GM19397 (cell line): ENCODE measurements around the gene CTNNA3.
"Not testable (repeated sequence)": the region's sequence is repeated elsewhere in the genome, so short reads cannot be mapped to it uniquely, and the experiment has no call there.

Experiments
- ATAC-seq: cut with Tn5 transposase; IDR thresholded peaks from one replicate; pipeline ENCODE4 v1.9.1; 2021; ENCODE audit warnings: mild to moderate bottlenecking, moderate library complexity; ENCODE audit not compliant: unreplicated experiment

Gene CTNNA3

GRCh38 chr10:66483966-66484365 is 1212.0 kb downstream of the CTNNA3 start:
- ATAC-seq = no peak

GRCh38 chr10:66472156-66472555 is 1223.8 kb downstream of the CTNNA3 start:
- ATAC-seq = no peak

DNA sequence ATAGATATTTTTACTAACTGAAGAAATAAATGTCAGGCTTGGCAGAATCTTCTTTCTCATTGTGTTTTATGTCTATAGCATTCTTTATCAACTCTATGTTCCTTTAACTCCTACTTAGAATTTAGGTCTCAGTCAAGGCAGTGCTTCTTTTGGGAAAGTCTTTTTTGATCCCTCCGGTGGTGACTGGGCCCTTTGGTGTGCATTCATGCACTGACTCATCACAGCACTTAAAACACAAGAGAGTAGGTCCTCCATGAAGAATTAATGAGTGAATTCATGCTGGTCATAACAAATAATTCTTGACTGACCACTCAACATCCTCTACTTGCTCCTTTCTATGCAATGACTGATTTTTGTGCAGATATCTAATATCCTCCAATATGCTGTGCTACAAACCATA is 1229.0 kb downstream of the CTNNA3 start:
- ATAC-seq = no peak

DNA sequence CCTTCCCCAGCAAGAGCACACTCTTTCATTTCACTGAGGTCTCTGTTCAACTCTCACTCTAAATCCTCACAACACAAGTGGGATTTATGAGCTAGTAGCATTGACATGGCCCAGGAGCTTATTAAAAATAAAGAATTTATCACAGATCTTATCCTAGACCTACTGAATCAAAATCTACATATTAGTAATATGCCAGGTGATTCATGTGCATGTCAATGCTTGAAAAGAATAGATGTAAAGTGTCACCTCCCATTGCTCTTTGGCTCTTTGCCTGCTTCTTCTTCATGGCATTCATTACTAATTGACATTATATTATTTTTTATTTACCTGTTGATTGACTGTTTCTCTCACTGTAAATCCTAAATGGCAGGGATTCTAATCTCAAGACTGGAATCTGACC is 1229.4 kb downstream of the CTNNA3 start:
- no peak for ATAC-seq

DNA sequence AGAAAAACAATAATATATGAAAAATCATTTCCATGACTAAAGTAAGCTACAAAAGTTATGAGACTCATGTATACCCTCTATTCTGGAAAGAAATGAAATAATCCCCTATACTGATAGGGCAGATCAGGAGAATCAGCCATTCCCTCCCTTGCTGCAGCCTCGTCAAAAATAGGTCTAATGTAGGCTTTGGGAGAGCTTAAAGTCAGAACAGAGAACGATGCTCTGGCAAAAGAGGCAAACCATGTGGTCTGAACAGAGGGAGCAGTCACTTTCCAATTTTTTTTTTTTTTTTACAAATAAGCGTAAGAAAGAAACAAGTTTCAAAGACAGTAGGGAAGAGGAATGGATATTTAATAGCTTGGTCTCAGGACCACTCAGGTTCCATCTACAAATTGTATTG is 1232.4 kb downstream of the CTNNA3 start:
- ATAC-seq = no peak

DNA sequence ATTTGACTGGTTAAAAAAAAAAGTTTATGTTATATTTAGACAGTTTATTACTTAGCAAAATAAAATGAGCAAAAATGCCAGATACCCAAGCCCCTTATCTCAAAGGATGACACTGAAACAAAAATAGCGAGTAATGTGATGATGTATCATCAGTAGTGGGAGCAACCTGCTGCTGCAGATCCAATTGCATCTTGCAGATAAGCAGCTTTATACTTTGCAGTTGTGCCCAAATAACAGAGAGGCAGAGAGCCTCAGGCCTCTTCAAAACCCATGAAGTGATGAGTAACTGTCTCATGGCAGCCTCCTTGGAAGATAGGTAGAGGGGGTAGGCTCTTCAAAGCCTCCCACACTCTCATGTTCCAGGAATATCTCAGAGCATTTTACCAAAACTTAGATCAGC is 1238.4 kb downstream of the CTNNA3 start:
- ATAC-seq = no peak

DNA sequence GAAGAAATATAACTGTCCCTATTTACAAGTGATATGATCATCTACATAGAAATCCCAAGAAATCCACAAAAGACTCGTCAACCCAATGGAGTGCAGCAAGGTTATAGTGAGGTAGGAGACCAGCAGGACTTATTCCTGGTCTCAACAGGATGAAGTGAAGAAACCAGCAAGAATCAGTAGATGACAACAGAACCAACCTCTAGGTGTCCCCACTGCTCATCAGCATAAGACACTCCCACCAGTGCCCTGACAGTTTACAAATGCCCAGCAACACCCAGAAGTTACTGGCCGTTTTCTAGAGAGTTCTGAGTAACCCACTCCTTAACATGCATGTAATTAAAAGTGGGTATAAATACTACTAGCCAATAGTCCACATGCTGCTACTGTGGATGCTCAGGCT is 1240.7 kb downstream of the CTNNA3 start:
- no peak for ATAC-seq

GRCh38 chr10:66440568-66440967 is 1255.4 kb downstream of the CTNNA3 start:
- ATAC-seq = no peak

GRCh38 chr10:66414943-66415342 is 1281.1 kb downstream of the CTNNA3 start:
- no peak for ATAC-seq

DNA sequence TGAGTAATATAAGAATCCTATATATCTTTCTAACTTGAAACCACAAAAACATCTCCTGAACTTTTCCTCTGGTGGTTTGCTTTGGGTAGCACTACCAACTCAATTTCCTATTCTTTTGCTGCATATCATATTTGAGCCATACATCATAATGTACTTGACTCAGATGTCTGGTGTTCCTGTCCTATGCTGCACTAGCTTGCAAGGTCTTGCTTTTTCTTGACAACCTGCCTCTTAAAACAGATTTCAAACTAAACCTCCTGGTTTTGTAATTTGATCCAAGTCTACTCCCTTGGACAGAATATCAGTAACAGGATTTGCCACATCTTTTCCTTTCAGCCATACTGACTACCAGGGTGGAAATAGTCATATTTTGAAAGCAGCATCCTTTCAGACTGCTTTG is 1290.4 kb downstream of the CTNNA3 start:
- no peak for ATAC-seq

GRCh38 chr10:66398669-66399068 is 1297.3 kb downstream of the CTNNA3 start:
- ATAC-seq = no peak

DNA sequence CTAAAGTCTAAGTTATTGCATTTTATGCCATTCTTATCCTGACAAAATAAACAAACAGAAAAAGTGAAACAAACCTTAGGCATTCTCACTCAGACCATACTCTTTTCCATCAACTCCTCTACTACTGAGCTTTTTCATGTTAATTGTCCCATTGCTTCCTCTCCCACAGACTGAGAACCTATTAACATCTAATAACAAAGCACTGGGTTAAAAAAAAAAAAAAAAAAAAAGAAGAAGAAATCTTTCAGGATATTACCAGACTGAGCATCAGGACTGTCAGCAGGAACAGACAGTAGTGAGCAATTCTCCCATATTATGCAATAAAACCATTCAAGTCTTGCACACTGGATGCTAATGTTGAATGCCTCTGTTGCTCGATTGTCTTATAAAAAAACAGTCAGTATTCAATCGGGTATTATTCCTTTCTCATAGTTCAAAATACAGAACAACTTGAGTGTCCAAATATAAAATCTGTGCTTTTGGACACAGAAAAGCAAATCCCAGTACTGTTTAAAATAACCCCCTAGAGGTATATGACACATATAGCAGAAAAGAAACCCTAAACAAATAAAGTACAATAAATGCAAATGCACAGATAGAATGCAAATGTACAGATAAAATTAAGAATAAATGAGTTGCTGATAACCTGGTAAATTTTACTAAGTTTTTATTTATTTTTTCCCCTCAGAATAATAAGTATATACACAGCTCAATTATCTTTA is 1301.5 kb downstream of the CTNNA3 start:
- ATAC-seq = no peak

- no peak for ATAC-seq
Observed at GRCh38 chr10:66390926-66391325, 1305.1 kb downstream of the CTNNA3 start.

DNA sequence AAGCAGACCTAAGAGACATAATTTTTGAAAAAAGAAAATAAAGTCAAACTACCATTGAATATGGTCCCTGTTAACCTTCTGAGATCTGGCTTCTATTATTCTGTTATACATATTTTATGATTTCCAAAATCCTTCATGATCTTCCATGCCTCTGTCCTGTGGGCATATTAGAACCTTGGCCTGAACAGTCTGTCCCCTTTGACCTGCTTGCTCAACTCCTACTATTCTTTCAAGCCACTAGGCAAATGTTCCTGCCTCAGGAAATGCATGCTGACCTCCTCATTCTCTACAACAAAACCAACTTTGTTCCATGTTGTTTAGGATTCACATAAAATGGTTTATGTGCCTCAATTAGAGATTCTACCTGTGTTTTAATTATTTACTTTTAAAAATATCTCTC is 1315.0 kb downstream of the CTNNA3 start:
- no peak for ATAC-seq

GRCh38 chr10:66378117-66378876 is 1317.7 kb downstream of the CTNNA3 start:
- ATAC-seq = no peak

DNA sequence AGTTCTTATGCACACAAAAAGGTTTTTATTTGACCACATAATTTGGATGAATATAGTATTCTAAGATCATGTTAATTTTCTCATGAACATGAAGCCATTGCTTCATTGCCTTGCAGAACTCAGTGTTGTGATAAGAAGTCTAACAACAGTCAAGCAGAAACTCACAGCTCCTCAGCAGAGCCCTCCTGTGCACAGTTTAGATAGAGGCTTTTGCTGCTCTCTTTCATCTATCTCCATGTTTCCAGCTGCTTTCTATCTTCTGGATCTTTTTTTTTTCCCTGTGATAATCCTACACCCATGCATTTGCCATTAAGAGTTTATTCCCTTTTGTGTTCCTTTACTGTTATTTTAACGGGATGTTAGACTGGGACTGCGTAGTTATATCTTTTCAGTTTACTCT is 1327.8 kb downstream of the CTNNA3 start:
- no peak for ATAC-seq

GRCh38 chr10:66366163-66366562 is 1329.8 kb downstream of the CTNNA3 start:
- no peak for ATAC-seq

- ATAC-seq = no peak
Observed at GRCh38 chr10:66365686-66366085, 1330.3 kb downstream of the CTNNA3 start.

GRCh38 chr10:66362522-66362921 is 1333.5 kb downstream of the CTNNA3 start:
- no peak for ATAC-seq

- ATAC-seq = not testable (repeated sequence)
Observed at GRCh38 chr10:66353822-66354221, 1342.2 kb downstream of the CTNNA3 start.

- no peak for ATAC-seq
Observed at GRCh38 chr10:66353422-66353821, 1342.6 kb downstream of the CTNNA3 start.

- no peak for ATAC-seq
Observed at GRCh38 chr10:66350622-66351399, 1345.2 kb downstream of the CTNNA3 start.
